ENCODE data around the gene SIRT3.
"Not testable (repeated sequence)": the region's sequence is repeated elsewhere in the genome, so short reads cannot be mapped to it uniquely, and the experiment has no call there.

SIRT3 gene

GRCh38 chr11:223884-224283, 12.3 kb downstream of the SIRT3 start:
- no peak for DNase-seq (ENCODE audit: low spot score)
- TF ChIP-seq CTCF (IDR thresholded peaks at IDR 0.05; ENCODE audit: extremely low read depth, missing control alignments), result no peak

GRCh38 chr11:223026-223789, 12.9 kb downstream of the SIRT3 start:
- TF ChIP-seq CTCF (IDR thresholded peaks at IDR 0.05; ENCODE audit: extremely low read depth, missing control alignments), result no peak
- DNase-seq (ENCODE audit: low spot score), result no peak

GRCh38 chr11:221998-222789, 13.9 kb downstream of the SIRT3 start:
- no peak for DNase-seq (ENCODE audit: low spot score)
- TF ChIP-seq CTCF (IDR thresholded peaks at IDR 0.05; ENCODE audit: extremely low read depth, missing control alignments), result no peak

- TF ChIP-seq CTCF (IDR thresholded peaks at IDR 0.05; ENCODE audit: extremely low read depth, missing control alignments), result no peak
- DNase-seq (ENCODE audit: low spot score), result no peak
Observed at GRCh38 chr11:221539-221938, 14.6 kb downstream of the SIRT3 start.

- DNase-seq (ENCODE audit: low spot score), result not testable (repeated sequence)
Observed at GRCh38 chr11:220641-221215, 15.4 kb downstream of the SIRT3 start.

- no peak for TF ChIP-seq CTCF (IDR thresholded peaks at IDR 0.05; ENCODE audit: extremely low read depth, missing control alignments)
- no peak for DNase-seq (ENCODE audit: low spot score)
Observed at GRCh38 chr11:218815-219593, 17.1 kb downstream of the SIRT3 start.

GRCh38 chr11:217704-218103, 18.4 kb downstream of the SIRT3 start:
- TF ChIP-seq CTCF (IDR thresholded peaks at IDR 0.05; ENCODE audit: extremely low read depth, missing control alignments), result no peak
- no peak for DNase-seq (ENCODE audit: low spot score)

Measured in GM20000 (cell line).